ENCODE results near the gene DLD. TPM values are rescaled to one million over a fixed set of nuclear protein-coding genes. Genes with fewer than 3 reads are reported as not detected.

The DLD gene
- total RNA-seq, 2 experiments from 2014 or later, result 43.8 to 82.3 TPM

DNA sequence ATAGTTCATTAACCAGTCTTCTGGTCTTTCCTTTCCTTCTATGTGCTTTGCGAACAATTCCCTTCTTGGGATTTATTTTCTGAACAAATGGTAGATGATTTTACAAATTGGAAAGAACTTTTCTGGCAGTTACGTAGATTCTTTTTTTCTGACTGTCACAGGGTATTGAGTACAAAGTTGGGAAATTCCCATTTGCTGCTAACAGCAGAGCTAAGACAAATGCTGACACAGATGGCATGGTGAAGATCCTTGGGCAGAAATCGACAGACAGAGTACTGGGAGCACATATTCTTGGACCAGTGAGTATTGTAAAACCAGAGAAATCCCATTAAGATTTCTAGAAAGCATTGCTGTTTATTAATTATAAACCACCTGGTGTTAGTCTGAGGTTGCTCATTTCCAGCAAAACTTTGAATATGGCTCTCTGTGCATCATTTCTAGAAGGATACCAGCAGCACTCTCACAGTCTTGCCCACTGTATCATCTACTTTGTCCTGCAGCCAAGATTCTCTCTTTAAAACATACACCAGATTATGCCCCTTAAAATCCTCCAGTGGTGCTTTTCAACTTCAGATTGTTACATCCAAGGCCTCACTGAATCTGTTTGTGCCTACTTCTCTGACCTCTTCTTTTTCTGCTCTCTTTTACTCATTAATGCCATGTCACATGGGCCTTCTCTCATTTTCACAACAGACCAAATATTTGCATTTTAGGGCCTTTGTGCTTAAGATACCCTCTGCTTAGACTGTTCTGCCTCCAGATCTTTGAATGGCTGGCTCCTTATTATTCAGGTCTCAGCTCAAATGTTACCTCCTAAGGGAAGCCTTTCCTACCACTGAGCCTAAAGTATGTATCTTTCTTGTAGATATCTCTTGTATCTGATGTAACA, 27.0 kb downstream of the DLD start:
- Histone ChIP-seq H3K9me3 (ENCODE audit: low read length) (no peaks in the 10 kb centered on the region), H2AFZ (ENCODE audit: low read length) (no peak overlapping the region), H3K4me3 (ENCODE audit: low read depth, low read length, poor library complexity, severe bottlenecking) (no peak overlapping the region), H3K27ac (ENCODE audit: low read depth, low read length, poor library complexity, severe bottlenecking) (no peak overlapping the region), H3K9me2 (ENCODE audit: insufficient read depth, low read length) (no peaks in the 10 kb centered on the region), H4K20me1 (ENCODE audit: insufficient read depth, low read length) (no peaks in the 10 kb centered on the region), H3K79me2 (ENCODE audit: insufficient read depth, low read depth, low read length) (peaks cover 18% of the 10 kb centered on the region; the same call in 1 of the 2 replicates), H3K4me1 (ENCODE audit: insufficient read depth, low read length, poor library complexity, severe bottlenecking) (no peaks in the 10 kb centered on the region), H3K4me2 (ENCODE audit: low read length) (no peak overlapping the region), H3K36me3 (ENCODE audit: insufficient read depth, low read length) (peaks cover 91% of the 10 kb centered on the region)
- TF ChIP-seq EZH2phosphoT487 (IDR thresholded peaks at IDR 0.05; ENCODE audit: borderline replicate concordance, low read depth, low read length), result no peak
- TF ChIP-seq, protein P1, sequence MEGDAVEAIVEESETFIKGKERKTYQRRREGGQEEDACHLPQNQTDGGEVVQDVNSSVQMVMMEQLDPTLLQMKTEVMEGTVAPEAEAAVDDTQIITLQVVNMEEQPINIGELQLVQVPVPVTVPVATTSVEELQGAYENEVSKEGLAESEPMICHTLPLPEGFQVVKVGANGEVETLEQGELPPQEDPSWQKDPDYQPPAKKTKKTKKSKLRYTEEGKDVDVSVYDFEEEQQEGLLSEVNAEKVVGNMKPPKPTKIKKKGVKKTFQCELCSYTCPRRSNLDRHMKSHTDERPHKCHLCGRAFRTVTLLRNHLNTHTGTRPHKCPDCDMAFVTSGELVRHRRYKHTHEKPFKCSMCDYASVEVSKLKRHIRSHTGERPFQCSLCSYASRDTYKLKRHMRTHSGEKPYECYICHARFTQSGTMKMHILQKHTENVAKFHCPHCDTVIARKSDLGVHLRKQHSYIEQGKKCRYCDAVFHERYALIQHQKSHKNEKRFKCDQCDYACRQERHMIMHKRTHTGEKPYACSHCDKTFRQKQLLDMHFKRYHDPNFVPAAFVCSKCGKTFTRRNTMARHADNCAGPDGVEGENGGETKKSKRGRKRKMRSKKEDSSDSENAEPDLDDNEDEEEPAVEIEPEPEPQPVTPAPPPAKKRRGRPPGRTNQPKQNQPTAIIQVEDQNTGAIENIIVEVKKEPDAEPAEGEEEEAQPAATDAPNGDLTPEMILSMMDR (conservative IDR thresholded peaks at IDR 0.05; ENCODE audit: low read length), result no peak
- no peak for DNase-seq (ENCODE audit: low spot score)
- no TSS peak for BruUV-seq (replicated peaks)
- intact Hi-C loops (cut with micrococcal nuclease; ENCODE audit: unreplicated experiment), result no loop called here
- CTCF ChIA-PET (ENCODE audit: unreplicated experiment), result no interaction called here
- POLR2A ChIA-PET, result interaction anchor here (0.9 to 3.3 kb wide), 2 partner anchors 12 to 14 kb away, joined by 3 to 10 read pairs; no protein-coding TSS in a partner anchor

- Histone ChIP-seq H3K36me3 (ENCODE audit: insufficient read depth, low read length) (peaks cover 90% of the 10 kb centered on the region), H3K9me3 (ENCODE audit: low read length) (no peaks in the 10 kb centered on the region), H2AFZ (ENCODE audit: low read length) (no peak overlapping the region), H3K27ac (ENCODE audit: low read depth, low read length, poor library complexity, severe bottlenecking) (no peak overlapping the region), H3K79me2 (ENCODE audit: insufficient read depth, low read depth, low read length) (peaks cover 9% of the 10 kb centered on the region; the same call in 1 of the 2 replicates), H3K4me1 (ENCODE audit: insufficient read depth, low read length, poor library complexity, severe bottlenecking) (no peaks in the 10 kb centered on the region), H3K4me3 (ENCODE audit: low read depth, low read length, poor library complexity, severe bottlenecking) (no peak overlapping the region), H3K4me2 (ENCODE audit: low read length) (no peak overlapping the region), H3K9me2 (ENCODE audit: insufficient read depth, low read length) (no peaks in the 10 kb centered on the region), H4K20me1 (ENCODE audit: insufficient read depth, low read length) (no peaks in the 10 kb centered on the region)
- CTCF ChIA-PET (ENCODE audit: unreplicated experiment), result no interaction called here
- BruUV-seq (replicated peaks), result no TSS peak
- POLR2A ChIA-PET, result interaction anchor here (0.6 to 3.3 kb wide), 5 partner anchors 10 to 1291 kb away, joined by 3 to 10 read pairs (median 3); no protein-coding TSS in a partner anchor
- TF ChIP-seq, protein P1 (conservative IDR thresholded peaks at IDR 0.05; ENCODE audit: low read length), result no peak
- TF ChIP-seq EZH2phosphoT487 (IDR thresholded peaks at IDR 0.05; ENCODE audit: borderline replicate concordance, low read depth, low read length), result no peak
- DNase-seq (ENCODE audit: low spot score), result no peak
- intact Hi-C loops (cut with micrococcal nuclease; ENCODE audit: unreplicated experiment), result no loop called here
These were observed 28.0 kb downstream of the DLD start for GRCh38 chr7:107918948-107919347.
